Keratinocyte (primary cell): ENCODE results near the gene POP7. TPM values are rescaled to one million over a fixed set of nuclear protein-coding genes. Genes with fewer than 3 reads are reported as not detected.

Experiments
- DNase-seq: peaks from one replicate; pipeline ENCODE4 v3.0.0-alpha.2; 2011; ENCODE audit warnings: low read depth, missing footprints, low spot score
- FAIRE-seq: peaks from 2 replicates; lab custom pipeline; 2011; peaks lifted over from hg19 to GRCh38; lab: Jason Lieb, UNC
- H2AFZ ChIP-seq: 2 replicates; pipeline ENCODE4 v1.6.0; 2012; ENCODE audit warnings: low read length, control low read depth, inconsistent platforms; ENCODE audit not compliant: control insufficient read depth
- H3K27ac ChIP-seq: 2 replicates; pipeline ENCODE4 v1.5.1; 2011; ENCODE audit warnings: low read length; ENCODE audit not compliant: control insufficient read depth, insufficient read depth
- H3K27me3 ChIP-seq: 3 replicates; pipeline ENCODE4 v1.6.0; 2011; ENCODE audit warnings: low read length; ENCODE audit not compliant: control insufficient read depth, insufficient read depth; ENCODE audit errors: extremely low read depth
- H3K36me3 ChIP-seq, 2 experiments: 2 replicates in 1 of 2; 3 replicates in 1 of 2; pipeline ENCODE4 v1.5.1; 2011; ENCODE audit warnings: low read length in 2 of 2, mild to moderate bottlenecking in 1 of 2; ENCODE audit not compliant: control insufficient read depth in 2 of 2, insufficient read depth in 2 of 2; ENCODE audit errors: extremely low read depth in 1 of 2
- H3K4me1 ChIP-seq: 3 replicates; pipeline ENCODE4 v1.5.1; 2011; ENCODE audit warnings: low read length; ENCODE audit not compliant: control insufficient read depth, insufficient read depth; ENCODE audit errors: extremely low read depth
- H3K4me2 ChIP-seq: 3 replicates; pipeline ENCODE4 v1.6.0; 2011; ENCODE audit warnings: low read depth, low read length; ENCODE audit not compliant: control insufficient read depth, insufficient read depth; ENCODE audit errors: extremely low read depth
- H3K4me3 ChIP-seq, 3 experiments: fragments of 200-600 bp in 1 of 3; sonication (generic) in 1 of 3; 2 replicates in 2 of 3; 3 replicates in 1 of 3; pipeline ENCODE4 v1.5.1; 2011 to 2016; ENCODE audit warnings: low read length in 3 of 3, mild to moderate bottlenecking in 3 of 3, control low read depth in 2 of 3, inconsistent platforms in 1 of 3, low read depth in 1 of 3, mixed read lengths in 1 of 3, mixed run types in 1 of 3, moderate library complexity in 1 of 3; ENCODE audit not compliant: control insufficient read depth in 2 of 3, insufficient read depth in 2 of 3; ENCODE audit errors: extremely low read depth in 1 of 3
- H3K79me2 ChIP-seq: 2 replicates; pipeline ENCODE4 v1.6.0; 2012; ENCODE audit warnings: low read length; ENCODE audit not compliant: control insufficient read depth, insufficient read depth
- H3K9ac ChIP-seq: 3 replicates; pipeline ENCODE4 v1.6.0; 2011; ENCODE audit warnings: low read length; ENCODE audit not compliant: control insufficient read depth, insufficient read depth; ENCODE audit errors: extremely low read depth
- H3K9me1 ChIP-seq: 3 replicates; pipeline ENCODE4 v1.6.0; 2011; ENCODE audit warnings: low read length; ENCODE audit not compliant: control insufficient read depth, insufficient read depth; ENCODE audit errors: extremely low read depth
- H3K9me3 ChIP-seq: 2 replicates; pipeline ENCODE4 v1.5.1; 2012; ENCODE audit warnings: low read depth, low read length; ENCODE audit not compliant: control insufficient read depth
- H4K20me1 ChIP-seq: 3 replicates; pipeline ENCODE4 v1.6.0; 2011; ENCODE audit warnings: low read length; ENCODE audit not compliant: control insufficient read depth, insufficient read depth; ENCODE audit errors: extremely low read depth
- CTCF ChIP-seq, 3 experiments: IDR thresholded peaks in 1 of 3; conservative IDR thresholded peaks in 1 of 3; optimal IDR thresholded peaks in 1 of 3; 2 replicates in 2 of 3; 3 replicates in 1 of 3; pipeline versions ENCODE3 to v1.5.1; 2011; ENCODE audit warnings: low read length in 3 of 3, mild to moderate bottlenecking in 3 of 3, moderate library complexity in 2 of 3, control low read depth in 1 of 3, inconsistent platforms in 1 of 3; ENCODE audit not compliant: insufficient read depth in 2 of 3; ENCODE audit errors: extremely low read depth in 1 of 3
- EZH2 ChIP-seq: IDR thresholded peaks from one replicate; pipeline ENCODE4 v1.6.1; 2012; ENCODE audit warnings: inconsistent platforms, mild to moderate bottlenecking, low read length, moderate library complexity
- dilution Hi-C: fragments of 300-500 bp; cut with MboI; formaldehyde crosslinking; loops from one replicate; pipeline ENCODE4 v1.7.0; 2020; ENCODE audit warnings: low sequenced_read_pairs; ENCODE audit not compliant: extremely low pct_ligation_motif_present
- polyA plus RNA-seq, 5 experiments: library from polyadenylated mRNA; depleted of rRNA in 3 of 5; stranded (reverse) in 3 of 5; stranded (forward) in 1 of 5; unstranded in 1 of 5; fragments of >200 nt; gene quantifications; 1 replicate in 1 of 5; 2 replicates in 3 of 5; 3 replicates in 1 of 5; pipeline versions ENCODE4 v1.2.1 to v1.2.3, GENCODE V29; 2011 to 2012; ENCODE audit warnings: missing spikeins in 2 of 5, low read depth in 1 of 5, low replicate concordance in 1 of 5

The POP7 gene
- polyA plus RNA-seq, 1 donor (not counting 4 experiments of a cell fraction or from before 2014, with no cell fraction given): 37.8 TPM

DNA sequence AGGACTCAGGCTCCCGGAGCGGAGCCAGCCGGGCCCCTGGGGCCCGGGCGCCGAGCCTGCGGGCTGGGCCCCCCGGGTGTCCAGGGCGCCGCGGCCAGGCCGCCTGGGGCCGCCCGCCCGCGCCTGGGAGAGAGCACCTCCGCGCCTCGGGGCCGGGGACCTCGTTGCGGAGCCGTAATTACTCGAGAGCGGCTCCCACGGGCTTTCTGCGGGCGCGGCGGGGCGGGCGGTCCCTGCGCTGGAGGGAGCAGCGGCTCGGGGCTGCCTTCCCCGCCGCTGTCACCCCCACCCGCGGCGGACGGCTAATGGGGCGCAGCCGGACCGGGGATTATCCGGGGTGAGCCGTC is 30.8 kb upstream of the POP7 start:
- Histone ChIP-seq H3K9ac (peak overlapping the region; percentile 96), H3K4me2 (peak overlapping the region; percentile 73), H4K20me1 (peaks cover 3% of the 10 kb centered on the region), H3K36me3 (peaks cover 18 to 19% of the 10 kb centered on the region in 2 experiments), H3K27ac (peak overlapping the region; percentile 56), H3K9me3 (no peaks in the 10 kb centered on the region), H3K9me1 (no peaks in the 10 kb centered on the region), H3K4me1 (peaks cover 8% of the 10 kb centered on the region), H3K27me3 (no peaks in the 10 kb centered on the region), H3K79me2 (peaks cover 31% of the 10 kb centered on the region), H3K4me3 (peak overlapping the region; percentile 70 to 97 (median 88)), H2AFZ (no peak overlapping the region)
- DNase-seq (no peak), FAIRE-seq (no peak)
- TF ChIP-seq EZH2: no peak
- no peak for TF ChIP-seq CTCF (optimal IDR thresholded peaks at IDR 0.05 in 1 of 3, IDR thresholded peaks at IDR 0.05 in 1 of 3, conservative IDR thresholded peaks at IDR 0.05 in 1 of 3; ENCODE audit: extremely low read depth in 1 of 3, insufficient read depth in 2 of 3, low read length in 3 of 3)
- dilution Hi-C loops: no loop called here

DNA sequence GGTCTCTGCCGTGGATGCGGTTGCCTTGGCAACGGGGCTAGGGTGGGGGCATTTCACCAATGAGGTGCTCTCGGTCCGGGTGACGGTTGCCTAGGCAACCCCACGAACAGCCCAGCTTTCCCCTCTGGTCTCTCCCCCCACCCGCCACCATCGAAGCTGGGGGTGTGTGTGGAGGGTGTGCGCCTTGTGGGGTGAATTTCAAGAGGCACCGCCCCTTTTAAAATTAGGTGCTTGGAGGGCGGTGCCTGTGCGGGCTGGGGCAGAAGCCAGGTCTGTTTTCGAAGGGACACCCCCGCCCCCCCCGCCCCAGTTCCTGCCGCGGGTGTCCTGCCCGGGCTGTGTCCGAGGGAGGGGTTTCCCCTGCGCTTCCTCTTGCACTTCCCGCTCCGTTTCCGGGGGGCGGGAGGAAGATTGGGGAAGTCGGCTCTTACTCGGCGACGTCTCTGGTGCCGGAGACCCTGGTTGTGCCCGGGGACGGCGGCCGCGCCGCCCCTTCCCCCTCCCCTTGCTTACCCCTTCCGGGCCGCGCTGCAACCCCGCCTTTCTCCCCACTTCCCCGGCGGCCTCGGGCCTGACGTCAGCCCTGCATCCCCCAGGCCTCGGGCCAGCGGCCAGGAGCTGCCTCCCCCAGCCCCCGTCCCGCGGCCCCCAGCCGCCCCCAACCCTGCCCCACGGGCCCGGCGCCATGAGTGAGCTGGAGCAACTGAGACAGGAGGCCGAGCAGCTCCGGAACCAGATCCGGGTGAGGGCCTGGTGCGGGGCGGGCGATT is 30.2 kb upstream of the POP7 start:
- no peak overlapping the region for H2AFZ ChIP-seq
- peak overlapping the region; percentile 73 for H3K4me2 ChIP-seq
- no peaks in the 10 kb centered on the region for H3K27me3 ChIP-seq
- no peak for TF ChIP-seq CTCF (optimal IDR thresholded peaks at IDR 0.05 in 1 of 3, IDR thresholded peaks at IDR 0.05 in 1 of 3, conservative IDR thresholded peaks at IDR 0.05 in 1 of 3; ENCODE audit: extremely low read depth in 1 of 3, insufficient read depth in 2 of 3, low read length in 3 of 3)
- TF ChIP-seq EZH2: no peak
- peaks cover 31% of the 10 kb centered on the region for H3K79me2 ChIP-seq
- peak overlapping the region; percentile 63 for H3K9ac ChIP-seq
- dilution Hi-C loops: no loop called here
- peaks cover 3% of the 10 kb centered on the region for H4K20me1 ChIP-seq
- no peaks in the 10 kb centered on the region for H3K9me1 ChIP-seq
- FAIRE-seq (no peak), DNase-seq (peak; percentile 33)
- peaks cover 10% of the 10 kb centered on the region for H3K4me1 ChIP-seq
- H3K4me3 ChIP-seq: peak overlapping the region; percentile 51 to 97 (median 88)
- H3K9me3 ChIP-seq: no peaks in the 10 kb centered on the region
- H3K36me3 ChIP-seq: peaks cover 18 to 22% of the 10 kb centered on the region in 2 experiments
- no peak overlapping the region for H3K27ac ChIP-seq
